Right ventricle myocardium inferior (tissue), 1 donor: Measurements from ENCODE around the gene NPFF. TPM values are rescaled to one million over a fixed set of nuclear protein-coding genes. Genes with fewer than 3 reads are reported as not detected.
A peak's percentile ranks its signal among the peaks of the same experiment; 100 is the strongest.

ENCODE experiments used
- ATAC-seq: fragments of 200-7000 bp; cut with Tn5 transposase; one replicate; pipeline ENCODE4 v1.9.1; 2020; ENCODE audit warnings: mild to moderate bottlenecking, moderate library complexity
- DNase-seq: peaks from one replicate; pipeline ENCODE4 v3.0.0; 2021; ENCODE audit errors: missing footprints
- intact Hi-C: fragments of 100-400 bp; cut with DNase I; formaldehyde crosslinking; loops from one replicate; pipeline ENCODE4 v1.11.0; 2022
- total RNA-seq: library from RNA; stranded (reverse); fragmentation: NEBNext Ultra II Directional; extraction: Animal tissue kit (Norgen Biotek cat#: 25700); gene quantifications from one replicate; pipeline ENCODE4 v1.2.1, GENCODE V29; 2021
- donor health status: DM: no; HTN: yes; CAD: no; lungs with severe emphysema.

The NPFF gene
- total RNA-seq, 1 donor from 2014 or later, result not detected

GRCh38 chr12:53463802-53464560 is 43.3 kb downstream of the NPFF start:
- ATAC-seq (no peak), DNase-seq (no peak)
- intact Hi-C loops, result no loop called here

DNA sequence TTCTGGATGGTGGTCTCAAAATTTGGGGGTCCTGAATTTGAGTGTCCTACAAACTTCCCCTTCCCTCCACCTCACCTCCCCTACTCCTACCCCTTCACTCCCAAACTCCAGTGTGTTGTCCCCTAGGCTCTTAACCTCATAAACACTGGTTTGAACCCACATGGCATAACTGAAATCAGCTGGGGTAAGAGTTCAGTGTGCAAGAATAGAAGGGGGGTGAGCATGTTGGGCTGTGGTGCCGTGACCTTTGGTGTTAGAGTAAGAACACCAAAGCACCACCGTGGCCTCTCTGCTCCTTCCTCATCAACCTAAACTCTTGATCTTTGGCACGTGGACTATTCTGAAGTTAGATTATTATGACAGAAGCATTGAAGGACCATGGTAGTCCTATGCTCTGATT is 44.3 kb downstream of the NPFF start:
- ATAC-seq (no peak), DNase-seq (no peak)
- intact Hi-C loops, result no loop called here

DNA sequence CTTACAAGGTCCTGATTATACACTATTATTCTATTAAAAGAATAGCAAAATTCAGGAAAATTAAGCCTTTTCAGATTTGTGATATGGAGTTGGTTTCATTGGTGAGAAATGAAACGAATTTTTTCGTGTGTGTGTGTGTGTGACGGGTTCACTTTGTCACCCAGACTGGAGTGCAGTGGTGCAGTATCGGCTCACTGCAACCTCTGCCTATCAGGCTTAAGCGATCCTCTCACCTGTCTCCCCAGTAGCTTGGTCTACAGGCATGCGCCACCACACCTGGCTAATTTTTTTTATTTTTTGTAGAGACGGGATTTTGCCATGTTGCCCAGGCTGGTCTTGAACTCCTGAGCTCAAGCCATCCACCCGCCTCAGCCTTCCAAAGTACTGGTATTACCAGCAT is 45.7 kb downstream of the NPFF start:
- DNase-seq (no peak), ATAC-seq (no peak)
- intact Hi-C loops, result no loop called here

DNA sequence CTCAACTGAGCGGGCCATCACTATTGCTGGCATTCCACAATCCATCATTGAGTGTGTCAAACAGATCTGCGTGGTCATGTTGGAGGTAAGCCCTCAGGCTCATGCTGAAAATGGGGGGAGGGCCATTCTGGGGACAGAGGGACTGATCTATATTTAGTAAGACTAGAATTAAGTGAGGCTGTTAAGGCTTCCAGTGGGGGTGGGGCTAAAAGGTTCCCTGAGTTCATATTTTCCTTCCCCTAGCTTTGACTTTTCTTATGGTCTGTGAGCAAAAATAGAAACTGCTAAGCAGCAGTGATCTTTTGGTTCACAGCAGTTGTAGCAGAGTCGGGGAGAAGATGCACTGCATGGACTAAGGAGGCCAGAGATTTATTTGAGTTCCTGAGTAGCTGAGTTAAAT is 46.2 kb downstream of the NPFF start:
- no peak for DNase-seq
- ATAC-seq, result peak; percentile 77
- intact Hi-C loops, result no loop called here

DNA sequence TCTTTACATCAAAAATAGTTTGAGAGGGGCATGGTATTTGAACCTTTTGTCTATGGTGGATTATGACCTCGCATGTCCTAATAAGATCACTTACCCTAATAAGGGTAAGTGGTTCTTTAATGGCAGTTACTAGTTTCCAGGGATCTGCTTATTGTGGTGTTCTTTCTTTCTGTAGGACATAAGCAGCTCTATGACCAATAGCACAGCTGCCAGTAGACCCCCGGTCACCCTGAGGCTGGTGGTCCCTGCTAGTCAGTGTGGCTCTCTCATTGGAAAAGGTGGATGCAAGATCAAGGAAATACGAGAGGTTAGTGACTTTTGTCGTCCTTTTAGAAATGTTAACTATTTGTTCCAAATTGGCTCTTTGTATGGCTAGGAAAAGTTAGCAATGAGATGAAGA is 48.2 kb downstream of the NPFF start:
- ATAC-seq, result no peak
- intact Hi-C loops, result no loop called here
- DNase-seq, result no peak

Other genes with a start within 250 kb of the NPFF start
- gene ESPL1, start 239.2 kb downstream of the NPFF start, total RNA-seq, result 0.97 TPM
- 392 TPM for gene PFDN5, start 211.9 kb downstream of the NPFF start, total RNA-seq
- gene MYG1, start 207.8 kb downstream of the NPFF start, total RNA-seq, result 38.5 TPM
- gene AAAS, start 185.9 kb downstream of the NPFF start, total RNA-seq, result 38.5 TPM
- not detected for gene SP7, start 171.1 kb downstream of the NPFF start, total RNA-seq
- 31.3 TPM for gene SP1, start 127.3 kb downstream of the NPFF start, total RNA-seq
- not detected for gene AMHR2, start 83.6 kb downstream of the NPFF start, total RNA-seq
- 59.4 TPM for gene PRR13, start 65.8 kb downstream of the NPFF start, total RNA-seq
- gene PCBP2, start 55.4 kb downstream of the NPFF start, total RNA-seq, result 494 TPM
- gene MAP3K12, start 8.0 kb downstream of the NPFF start, total RNA-seq, result 5.6 TPM
- gene TARBP2, start 6.2 kb downstream of the NPFF start, total RNA-seq, result 10.9 TPM
- 39.8 TPM for gene ATF7, start 118.9 kb upstream of the NPFF start, total RNA-seq
- gene ATP5MC2, start 168.6 kb upstream of the NPFF start, total RNA-seq, result 600 TPM
- 186 TPM for gene CALCOCO1, start 220.0 kb upstream of the NPFF start, total RNA-seq
- gene CISTR, start 244.5 kb upstream of the NPFF start, total RNA-seq, result 1.7 TPM